HEK293 (cell line): ENCODE data around the gene LRFN2.
A peak's percentile ranks its signal among the peaks of the same experiment; 100 is the strongest.

Experiments
- CTCF ChIA-PET: fragments of 350-600 bp; formaldehyde crosslinking; extraction: SDS; loops from one replicate; lab custom pipeline; 2021; ENCODE audit warnings: antibody characterized with exemption; lab: Yijun Ruan, JAX
- POLR2A ChIA-PET: fragments of 300-600 bp; formaldehyde crosslinking; extraction: SDS; loops from one replicate; lab custom pipeline; 2020; ENCODE audit warnings: antibody characterized with exemption, inconsistent platforms; lab: Yijun Ruan, JAX
- H3K27ac ChIP-seq: fragments of 200-500 bp; sonication (Bioruptor generic); 2 replicates; pipeline ENCODE4 v1.5.1; 2014; ENCODE audit warnings: low read depth, low read length, control low read depth, inconsistent platforms; ENCODE audit errors: extremely low read depth
- H3K36me3 ChIP-seq, 2 experiments: fragments of 200-500 bp in 1 of 2; sonication (Bioruptor generic) in 1 of 2; 1 replicate in 1 of 2; 2 replicates in 1 of 2; pipeline ENCODE4 v1.5.1; 2014 to 2017; ENCODE audit warnings: inconsistent platforms in 2 of 2, low read length in 2 of 2; ENCODE audit not compliant: control insufficient read depth in 2 of 2, insufficient read depth in 1 of 2
- H3K4me1 ChIP-seq: fragments of 200-500 bp; sonication (Bioruptor generic); 2 replicates; pipeline ENCODE4 v1.5.1; 2014; ENCODE audit warnings: mild to moderate bottlenecking, low read length, inconsistent platforms; ENCODE audit not compliant: control insufficient read depth, insufficient read depth
- H3K4me3 ChIP-seq: 2 replicates; pipeline ENCODE4 v1.5.1; 2011; ENCODE audit warnings: low read depth, mild to moderate bottlenecking, control low read depth, low read length, moderate library complexity
- H3K9me3 ChIP-seq: fragments of 200-500 bp; sonication (Bioruptor generic); 2 replicates; pipeline ENCODE4 v1.5.1; 2014; ENCODE audit warnings: low read depth, low read length, inconsistent platforms; ENCODE audit not compliant: control insufficient read depth, insufficient read depth
- SCRT2 ChIP-seq: fragments of 450-650 bp; formaldehyde crosslinking; IDR thresholded peaks from 2 replicates; pipeline ENCODE4 v1.5.1; 2016; ENCODE audit warnings: missing biosample characterization, missing genetic modification characterization
- ZIC2 ChIP-seq: fragments of 450-650 bp; formaldehyde crosslinking; IDR thresholded peaks from 2 replicates; pipeline ENCODE4 v1.5.1; 2016; ENCODE audit warnings: missing biosample characterization, missing genetic modification characterization
- ZNF214 ChIP-seq: fragments of 450-650 bp; formaldehyde crosslinking; IDR thresholded peaks from 2 replicates; pipeline ENCODE4 v1.5.1; 2017; ENCODE audit warnings: missing biosample characterization, mild to moderate bottlenecking, missing genetic modification characterization, borderline replicate concordance
- ZNF239 ChIP-seq: fragments of 450-650 bp; formaldehyde crosslinking; IDR thresholded peaks from 2 replicates; pipeline ENCODE4 v1.5.1; 2016; ENCODE audit warnings: missing biosample characterization, missing genetic modification characterization
- ZNF274 ChIP-seq, 2 experiments: fragments of 200-500 bp in 1 of 2; fragments of 450-650 bp in 1 of 2; sonication (Bioruptor generic) in 1 of 2; formaldehyde crosslinking in 1 of 2; IDR thresholded peaks; 2 replicates each; pipeline versions ENCODE4 v1.5.1 to v1.6.1; 2014 to 2016; ENCODE audit warnings: borderline replicate concordance in 1 of 2, inconsistent platforms in 1 of 2, low read length in 1 of 2, missing biosample characterization in 1 of 2, missing genetic modification characterization in 1 of 2
- ZNF510 ChIP-seq: fragments of 450-650 bp; formaldehyde crosslinking; IDR thresholded peaks from 2 replicates; pipeline ENCODE4 v1.5.1; 2018; ENCODE audit warnings: mild to moderate bottlenecking, missing genetic modification characterization, missing biosample characterization; ENCODE audit not compliant: insufficient replicate concordance
- ZNF529 ChIP-seq: fragments of 450-650 bp; formaldehyde crosslinking; IDR thresholded peaks from 2 replicates; pipeline ENCODE4 v1.5.1; 2017; ENCODE audit warnings: missing genetic modification characterization, missing biosample characterization; ENCODE audit not compliant: insufficient replicate concordance
- ZNF571 ChIP-seq: fragments of 450-650 bp; formaldehyde crosslinking; IDR thresholded peaks from 2 replicates; pipeline ENCODE4 v1.5.0; 2017; ENCODE audit warnings: missing biosample characterization, missing genetic modification characterization
- ZNF658 ChIP-seq: fragments of 450-650 bp; formaldehyde crosslinking; IDR thresholded peaks from 2 replicates; pipeline ENCODE4; 2016; ENCODE audit warnings: missing biosample characterization, missing genetic modification characterization
- ZNF660 ChIP-seq: fragments of 450-650 bp; IDR thresholded peaks from 2 replicates; pipeline ENCODE4 v1.5.1; 2018; ENCODE audit warnings: missing biosample characterization, mild to moderate bottlenecking, missing genetic modification characterization
- ZNF701 ChIP-seq: fragments of 450-650 bp; formaldehyde crosslinking; IDR thresholded peaks from 2 replicates; pipeline ENCODE4 v1.5.1; 2016; ENCODE audit warnings: missing biosample characterization, missing genetic modification characterization
- ZNF747 ChIP-seq: fragments of 450-650 bp; formaldehyde crosslinking; IDR thresholded peaks from 2 replicates; pipeline ENCODE4 v1.5.1; 2016; ENCODE audit warnings: missing biosample characterization, missing genetic modification characterization
- ZNF785 ChIP-seq: fragments of 450-650 bp; formaldehyde crosslinking; IDR thresholded peaks from 2 replicates; pipeline ENCODE4 v1.5.1; 2016; ENCODE audit warnings: missing biosample characterization, missing genetic modification characterization
- ZNF791 ChIP-seq: fragments of 450-650 bp; formaldehyde crosslinking; IDR thresholded peaks from 2 replicates; pipeline ENCODE4 v1.5.1; 2016; ENCODE audit warnings: missing biosample characterization, missing genetic modification characterization
- TF ChIP-seq, protein P1 (sequence below): fragments of 450-650 bp; formaldehyde crosslinking; IDR thresholded peaks from 2 replicates; pipeline ENCODE4 v1.5.0; 2017; ENCODE audit warnings: missing biosample characterization, missing genetic modification characterization, borderline replicate concordance
- TF ChIP-seq, protein P2 (sequence below): fragments of 450-650 bp; formaldehyde crosslinking; optimal IDR thresholded peaks from 2 replicates; pipeline ENCODE3; 2016; ENCODE audit warnings: missing biosample characterization, mild to moderate bottlenecking, missing genetic modification characterization
- TF ChIP-seq, protein P3 (sequence below): fragments of 450-650 bp; formaldehyde crosslinking; IDR thresholded peaks from 2 replicates; pipeline ENCODE4 v1.5.1; 2016; ENCODE audit warnings: missing biosample characterization, missing genetic modification characterization
- TF ChIP-seq, protein P4 (sequence below): fragments of 450-650 bp; formaldehyde crosslinking; IDR thresholded peaks from 2 replicates; pipeline ENCODE4 v1.5.1; 2016; ENCODE audit warnings: missing biosample characterization, missing genetic modification characterization

Gene LRFN2

DNA sequence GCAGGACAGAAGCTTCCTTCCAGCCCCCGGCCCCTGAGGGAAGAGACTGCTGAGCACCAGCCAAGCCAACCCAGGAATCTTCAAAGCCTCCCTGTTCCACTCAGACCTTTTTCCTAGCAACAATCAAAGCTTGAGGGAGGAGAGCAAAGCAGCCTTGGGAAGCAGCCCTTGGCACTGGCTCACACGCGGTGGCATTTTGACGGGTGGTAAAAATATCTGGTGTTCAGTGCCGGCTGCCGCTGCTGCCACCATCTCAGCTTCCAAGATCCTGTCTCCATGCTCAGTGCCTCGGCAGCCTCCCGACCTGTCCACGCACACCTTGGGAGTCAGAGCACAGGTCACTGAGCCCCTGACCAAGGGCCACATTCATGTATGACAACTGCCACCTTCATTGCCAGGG is 170.1 kb downstream of the LRFN2 start (continued):
- TF ChIP-seq, protein P1, sequence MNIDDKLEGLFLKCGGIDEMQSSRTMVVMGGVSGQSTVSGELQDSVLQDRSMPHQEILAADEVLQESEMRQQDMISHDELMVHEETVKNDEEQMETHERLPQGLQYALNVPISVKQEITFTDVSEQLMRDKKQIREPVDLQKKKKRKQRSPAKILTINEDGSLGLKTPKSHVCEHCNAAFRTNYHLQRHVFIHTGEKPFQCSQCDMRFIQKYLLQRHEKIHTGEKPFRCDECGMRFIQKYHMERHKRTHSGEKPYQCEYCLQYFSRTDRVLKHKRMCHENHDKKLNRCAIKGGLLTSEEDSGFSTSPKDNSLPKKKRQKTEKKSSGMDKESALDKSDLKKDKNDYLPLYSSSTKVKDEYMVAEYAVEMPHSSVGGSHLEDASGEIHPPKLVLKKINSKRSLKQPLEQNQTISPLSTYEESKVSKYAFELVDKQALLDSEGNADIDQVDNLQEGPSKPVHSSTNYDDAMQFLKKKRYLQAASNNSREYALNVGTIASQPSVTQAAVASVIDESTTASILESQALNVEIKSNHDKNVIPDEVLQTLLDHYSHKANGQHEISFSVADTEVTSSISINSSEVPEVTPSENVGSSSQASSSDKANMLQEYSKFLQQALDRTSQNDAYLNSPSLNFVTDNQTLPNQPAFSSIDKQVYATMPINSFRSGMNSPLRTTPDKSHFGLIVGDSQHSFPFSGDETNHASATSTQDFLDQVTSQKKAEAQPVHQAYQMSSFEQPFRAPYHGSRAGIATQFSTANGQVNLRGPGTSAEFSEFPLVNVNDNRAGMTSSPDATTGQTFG (tag by site-specific recombination): no peak
- TF ChIP-seq, all 188 proteins: peak for 0

DNA sequence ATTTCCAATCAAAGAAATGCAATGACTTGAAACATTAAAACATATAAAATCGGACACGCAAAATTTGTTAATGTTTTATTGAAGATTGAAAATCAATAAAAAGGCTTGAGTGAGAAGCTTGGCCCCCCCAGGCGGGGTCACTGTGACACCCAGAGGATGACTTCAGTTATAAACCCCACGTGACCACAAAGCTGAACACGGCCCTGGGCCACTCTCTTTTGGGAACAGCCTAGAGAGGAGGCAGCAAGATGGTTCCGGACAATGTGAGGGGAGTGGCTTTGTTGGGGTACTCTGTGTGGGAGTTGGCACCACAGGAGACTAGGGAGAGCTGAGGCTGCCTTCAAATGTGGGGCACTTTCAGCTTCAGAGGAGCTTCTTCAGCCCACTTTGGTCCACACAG is 172.5 kb downstream of the LRFN2 start:
- ChIA-PET CTCF (interaction anchor here (0.5 to 1.0 kb wide), 4 partner anchors 8 to 861 kb away, joined by 3 to 5 read pairs (median 3); no protein-coding TSS in a partner anchor), POLR2A (no interaction called here)
- no peak overlapping the region for H3K27ac ChIP-seq
- H3K4me3 ChIP-seq: no peak overlapping the region
- no peaks in the 10 kb centered on the region for H3K36me3 ChIP-seq
- TF ChIP-seq ZNF701 (tag by site-specific recombination) (no peak), ZNF510 (tag by site-specific recombination) (no peak), ZNF658 (tag by site-specific recombination) (no peak), ZNF747 (tag by site-specific recombination) (no peak), ZNF785 (tag by site-specific recombination) (no peak), ZNF571 (tag by site-specific recombination) (no peak), ZNF791 (no peak), ZNF660 (tag by site-specific recombination) (no peak), ZNF529 (no peak), ZNF214 (tag by site-specific recombination) (no peak), ZNF274 (IDR thresholded peaks at IDR 0.05; ENCODE audit: low read length) (no peak), ZNF274 (tag by site-specific recombination; IDR thresholded peaks at IDR 0.05; ENCODE audit: borderline replicate concordance) (no peak), SCRT2 (no peak)
- TF ChIP-seq, protein P2, sequence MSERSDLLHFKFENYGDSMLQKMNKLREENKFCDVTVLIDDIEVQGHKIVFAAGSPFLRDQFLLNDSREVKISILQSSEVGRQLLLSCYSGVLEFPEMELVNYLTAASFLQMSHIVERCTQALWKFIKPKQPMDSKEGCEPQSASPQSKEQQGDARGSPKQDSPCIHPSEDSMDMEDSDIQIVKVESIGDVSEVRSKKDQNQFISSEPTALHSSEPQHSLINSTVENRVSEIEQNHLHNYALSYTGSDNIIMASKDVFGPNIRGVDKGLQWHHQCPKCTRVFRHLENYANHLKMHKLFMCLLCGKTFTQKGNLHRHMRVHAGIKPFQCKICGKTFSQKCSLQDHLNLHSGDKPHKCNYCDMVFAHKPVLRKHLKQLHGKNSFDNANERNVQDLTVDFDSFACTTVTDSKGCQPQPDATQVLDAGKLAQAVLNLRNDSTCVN: no peak
- TF ChIP-seq, protein P3, sequence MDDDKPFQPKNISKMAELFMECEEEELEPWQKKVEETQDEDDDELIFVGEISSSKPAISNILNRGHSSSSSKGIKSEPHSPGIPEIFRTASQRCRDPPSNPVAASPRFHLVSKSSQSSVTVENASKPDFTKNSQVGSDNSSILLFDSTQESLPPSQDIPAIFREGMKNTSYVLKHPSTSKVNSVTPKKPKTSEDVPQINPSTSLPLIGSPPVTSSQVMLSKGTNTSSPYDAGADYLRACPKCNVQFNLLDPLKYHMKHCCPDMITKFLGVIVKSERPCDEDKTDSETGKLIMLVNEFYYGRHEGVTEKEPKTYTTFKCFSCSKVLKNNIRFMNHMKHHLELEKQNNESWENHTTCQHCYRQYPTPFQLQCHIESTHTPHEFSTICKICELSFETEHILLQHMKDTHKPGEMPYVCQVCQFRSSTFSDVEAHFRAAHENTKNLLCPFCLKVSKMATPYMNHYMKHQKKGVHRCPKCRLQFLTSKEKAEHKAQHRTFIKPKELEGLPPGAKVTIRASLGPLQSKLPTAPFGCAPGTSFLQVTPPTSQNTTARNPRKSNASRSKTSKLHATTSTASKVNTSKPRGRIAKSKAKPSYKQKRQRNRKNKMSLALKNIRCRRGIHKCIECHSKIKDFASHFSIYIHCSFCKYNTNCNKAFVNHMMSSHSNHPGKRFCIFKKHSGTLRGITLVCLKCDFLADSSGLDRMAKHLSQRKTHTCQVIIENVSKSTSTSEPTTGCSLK (tag by site-specific recombination): no peak
- TF ChIP-seq, protein P4, sequence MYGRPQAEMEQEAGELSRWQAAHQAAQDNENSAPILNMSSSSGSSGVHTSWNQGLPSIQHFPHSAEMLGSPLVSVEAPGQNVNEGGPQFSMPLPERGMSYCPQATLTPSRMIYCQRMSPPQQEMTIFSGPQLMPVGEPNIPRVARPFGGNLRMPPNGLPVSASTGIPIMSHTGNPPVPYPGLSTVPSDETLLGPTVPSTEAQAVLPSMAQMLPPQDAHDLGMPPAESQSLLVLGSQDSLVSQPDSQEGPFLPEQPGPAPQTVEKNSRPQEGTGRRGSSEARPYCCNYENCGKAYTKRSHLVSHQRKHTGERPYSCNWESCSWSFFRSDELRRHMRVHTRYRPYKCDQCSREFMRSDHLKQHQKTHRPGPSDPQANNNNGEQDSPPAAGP (tag by site-specific recombination): no peak
- no peaks in the 10 kb centered on the region for H3K4me1 ChIP-seq
- no peaks in the 10 kb centered on the region for H3K9me3 ChIP-seq

DNA sequence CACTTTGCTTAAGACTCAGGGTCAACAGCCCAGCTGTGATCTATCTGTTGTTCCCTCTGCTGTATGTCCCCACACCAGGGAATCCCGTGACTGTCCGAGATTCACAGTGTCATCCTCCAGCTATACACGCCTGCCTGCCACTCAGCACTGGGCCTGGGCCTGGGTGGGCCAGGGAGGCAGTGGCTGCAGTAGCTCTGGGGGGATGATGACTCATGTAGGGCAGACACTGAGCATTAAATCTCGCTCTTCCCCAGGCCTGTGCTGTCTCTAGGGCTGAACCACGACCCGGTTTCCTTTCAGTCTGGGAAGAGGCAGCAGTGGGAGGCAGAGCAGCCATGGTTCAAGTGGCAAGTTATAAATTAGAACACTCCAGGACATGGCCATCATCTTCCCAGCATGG is 173.9 kb downstream of the LRFN2 start:
- ChIA-PET POLR2A (no interaction called here), CTCF (no interaction called here)
- H3K36me3 ChIP-seq: no peaks in the 10 kb centered on the region
- H3K9me3 ChIP-seq: no peaks in the 10 kb centered on the region
- H3K4me1 ChIP-seq: no peaks in the 10 kb centered on the region
- no peak overlapping the region for H3K27ac ChIP-seq
- H3K4me3 ChIP-seq: no peak overlapping the region
- TF ChIP-seq ZNF239 (no peak), ZIC2 (tag by site-specific recombination) (peak; percentile 90)
- TF ChIP-seq, protein P4 (tag by site-specific recombination): peak; percentile 54; the same call in 1 of the 2 replicates
